Measurements from ENCODE around the gene ZNF584. TPM values are rescaled to one million over a fixed set of nuclear protein-coding genes. Genes with fewer than 3 reads are reported as not detected.
A peak's percentile ranks its signal among the peaks of the same experiment; 100 is the strongest.
"Not testable (repeated sequence)": the region's sequence is repeated elsewhere in the genome, so short reads cannot be mapped to it uniquely, and the experiment has no call there.

Gene ZNF584
- total RNA-seq, 1 donor from 2014 or later = 16.4 TPM

DNA sequence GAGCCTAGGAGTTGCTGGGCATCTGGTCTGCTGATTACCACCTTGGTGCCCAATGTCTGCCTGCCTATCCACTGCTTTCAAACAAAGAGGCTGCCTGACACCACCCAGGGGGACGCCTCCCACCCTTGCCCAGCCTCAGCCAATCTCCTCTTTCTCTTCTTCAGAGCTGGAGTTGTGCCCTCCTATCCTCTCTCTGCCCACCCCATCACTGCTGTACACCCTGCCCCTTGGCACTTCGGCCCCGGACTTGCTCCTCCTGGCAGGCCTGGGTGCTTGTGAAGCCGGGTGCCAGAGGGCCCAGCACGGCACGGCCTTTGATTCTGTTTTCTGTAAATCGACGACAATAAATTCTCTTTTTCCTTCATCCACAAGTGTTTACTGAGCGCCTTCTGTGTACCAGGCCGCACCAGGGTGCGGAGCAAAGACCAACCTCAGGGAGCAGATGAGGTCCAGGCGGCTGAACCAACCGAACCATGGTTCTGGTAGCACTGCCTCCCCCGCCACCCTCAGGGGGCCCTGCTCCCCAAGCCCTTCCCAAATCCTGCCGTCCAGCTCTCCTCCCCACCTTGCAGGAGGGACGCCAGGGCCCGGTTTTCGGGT, 8.0 kb upstream of the ZNF584 start:
- H3K4me1 Mint-ChIP-seq = peaks cover 16% of the 10 kb centered on the region
- no peak overlapping the region for H3K27ac Mint-ChIP-seq
- no peaks in the 10 kb centered on the region for H3K9me3 Mint-ChIP-seq
- peak overlapping the region; percentile 87 for H3K4me3 Mint-ChIP-seq
- H3K27me3 Mint-ChIP-seq (ENCODE audit: low read depth) = peaks cover 19% of the 10 kb centered on the region
- peaks cover 2% of the 10 kb centered on the region for H3K36me3 Mint-ChIP-seq
- no peak for DNase-seq (ENCODE audit: low spot score in 2 of 2, unreplicated experiment in 2 of 2)
- TF ChIP-seq, protein P1, sequence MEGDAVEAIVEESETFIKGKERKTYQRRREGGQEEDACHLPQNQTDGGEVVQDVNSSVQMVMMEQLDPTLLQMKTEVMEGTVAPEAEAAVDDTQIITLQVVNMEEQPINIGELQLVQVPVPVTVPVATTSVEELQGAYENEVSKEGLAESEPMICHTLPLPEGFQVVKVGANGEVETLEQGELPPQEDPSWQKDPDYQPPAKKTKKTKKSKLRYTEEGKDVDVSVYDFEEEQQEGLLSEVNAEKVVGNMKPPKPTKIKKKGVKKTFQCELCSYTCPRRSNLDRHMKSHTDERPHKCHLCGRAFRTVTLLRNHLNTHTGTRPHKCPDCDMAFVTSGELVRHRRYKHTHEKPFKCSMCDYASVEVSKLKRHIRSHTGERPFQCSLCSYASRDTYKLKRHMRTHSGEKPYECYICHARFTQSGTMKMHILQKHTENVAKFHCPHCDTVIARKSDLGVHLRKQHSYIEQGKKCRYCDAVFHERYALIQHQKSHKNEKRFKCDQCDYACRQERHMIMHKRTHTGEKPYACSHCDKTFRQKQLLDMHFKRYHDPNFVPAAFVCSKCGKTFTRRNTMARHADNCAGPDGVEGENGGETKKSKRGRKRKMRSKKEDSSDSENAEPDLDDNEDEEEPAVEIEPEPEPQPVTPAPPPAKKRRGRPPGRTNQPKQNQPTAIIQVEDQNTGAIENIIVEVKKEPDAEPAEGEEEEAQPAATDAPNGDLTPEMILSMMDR (IDR thresholded peaks at IDR 0.05; ENCODE audit: unreplicated experiment) = no peak

DNA sequence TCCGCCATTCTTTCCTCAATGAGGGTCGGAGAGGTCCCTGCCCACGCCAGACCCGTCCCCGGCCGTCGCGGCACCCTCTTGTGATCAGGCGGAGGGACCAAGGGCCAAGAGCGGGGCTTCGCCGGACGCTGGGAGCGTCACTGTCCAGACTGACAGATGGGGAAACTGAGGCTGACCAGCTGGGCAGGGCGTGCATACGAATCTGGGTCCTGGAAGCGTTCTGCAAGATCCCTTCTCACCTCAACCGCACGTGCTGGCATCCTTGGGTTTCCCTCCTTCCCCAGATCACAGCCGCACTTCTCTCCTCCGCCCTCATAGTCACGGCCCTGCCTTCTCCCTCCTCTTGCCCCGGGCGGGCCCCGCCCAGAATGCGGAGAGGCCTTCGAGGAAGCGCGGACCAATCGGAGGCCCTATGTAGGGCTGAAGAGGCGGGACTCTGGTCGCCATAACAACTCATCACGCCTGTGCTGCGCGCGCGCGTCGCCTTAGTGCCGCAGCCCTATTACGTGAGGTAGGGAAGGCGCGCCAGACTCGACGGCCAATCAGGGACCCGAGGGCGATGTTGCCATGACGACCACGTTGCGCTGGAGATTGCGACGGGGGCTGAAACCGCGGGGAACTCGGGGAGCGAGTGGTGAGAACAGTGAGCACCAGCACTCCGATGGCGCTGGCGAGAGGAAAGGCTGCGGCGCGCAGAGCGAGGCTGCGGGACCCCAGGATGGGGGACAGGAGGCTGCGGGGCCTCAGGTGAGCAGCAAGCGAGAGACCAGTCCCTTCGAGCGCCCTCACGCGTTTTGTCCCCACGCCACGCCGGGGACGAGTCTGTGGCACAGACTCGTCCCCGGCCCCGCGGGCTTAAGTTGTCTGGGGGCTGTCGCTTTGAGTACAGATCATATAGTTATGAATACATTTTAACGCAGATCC, 7.3 kb upstream of the ZNF584 start:
- DNase-seq (ENCODE audit: low spot score in 2 of 2, unreplicated experiment in 2 of 2) = peak; percentile 99
- H3K27ac Mint-ChIP-seq = peak overlapping the region; percentile 97
- peak overlapping the region; percentile 87 for H3K4me3 Mint-ChIP-seq
- peaks cover 2% of the 10 kb centered on the region for H3K36me3 Mint-ChIP-seq
- H3K4me1 Mint-ChIP-seq = peaks cover 14% of the 10 kb centered on the region
- TF ChIP-seq, protein P1 (IDR thresholded peaks at IDR 0.05; ENCODE audit: unreplicated experiment) = no peak
- H3K27me3 Mint-ChIP-seq (ENCODE audit: low read depth) = peaks cover 13% of the 10 kb centered on the region
- no peaks in the 10 kb centered on the region for H3K9me3 Mint-ChIP-seq

DNA sequence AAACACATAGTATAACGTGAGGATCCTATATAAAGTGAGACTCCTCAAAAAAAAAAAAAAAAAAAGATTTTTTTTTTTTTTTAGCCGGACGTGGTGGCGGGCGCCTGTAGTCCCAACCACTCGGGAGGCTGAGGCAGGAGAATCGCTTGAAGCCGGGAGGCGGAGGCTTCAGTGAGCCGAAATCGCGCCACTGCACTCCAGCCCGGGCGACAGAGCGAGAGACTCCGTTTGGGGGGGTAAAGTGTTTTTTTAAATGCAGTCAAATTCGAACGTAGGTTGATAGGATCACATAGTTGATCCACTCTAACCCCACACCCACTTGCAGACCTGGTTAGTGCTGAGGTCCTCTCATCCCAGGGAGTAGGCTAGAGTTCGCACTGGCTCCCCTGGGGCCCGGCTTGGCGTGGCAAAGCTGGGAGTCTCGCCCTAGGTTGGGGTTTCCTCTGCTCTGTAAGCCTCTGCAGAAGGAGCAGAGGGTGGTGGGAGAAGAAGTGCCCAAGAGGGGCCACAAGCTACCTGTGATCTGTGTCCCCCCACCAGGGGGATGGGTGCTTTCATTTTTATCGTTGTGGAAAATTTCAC, 6.5 kb upstream of the ZNF584 start:
- no peak for DNase-seq (ENCODE audit: low spot score in 2 of 2, unreplicated experiment in 2 of 2)
- no peaks in the 10 kb centered on the region for H3K9me3 Mint-ChIP-seq
- H3K27ac Mint-ChIP-seq = peak overlapping the region; percentile 97
- TF ChIP-seq, protein P1 (IDR thresholded peaks at IDR 0.05; ENCODE audit: unreplicated experiment) = no peak
- peak overlapping the region; percentile 87 for H3K4me3 Mint-ChIP-seq
- H3K36me3 Mint-ChIP-seq = peaks cover 4% of the 10 kb centered on the region
- H3K27me3 Mint-ChIP-seq (ENCODE audit: low read depth) = peaks cover 12% of the 10 kb centered on the region
- H3K4me1 Mint-ChIP-seq = peaks cover 17% of the 10 kb centered on the region

DNA sequence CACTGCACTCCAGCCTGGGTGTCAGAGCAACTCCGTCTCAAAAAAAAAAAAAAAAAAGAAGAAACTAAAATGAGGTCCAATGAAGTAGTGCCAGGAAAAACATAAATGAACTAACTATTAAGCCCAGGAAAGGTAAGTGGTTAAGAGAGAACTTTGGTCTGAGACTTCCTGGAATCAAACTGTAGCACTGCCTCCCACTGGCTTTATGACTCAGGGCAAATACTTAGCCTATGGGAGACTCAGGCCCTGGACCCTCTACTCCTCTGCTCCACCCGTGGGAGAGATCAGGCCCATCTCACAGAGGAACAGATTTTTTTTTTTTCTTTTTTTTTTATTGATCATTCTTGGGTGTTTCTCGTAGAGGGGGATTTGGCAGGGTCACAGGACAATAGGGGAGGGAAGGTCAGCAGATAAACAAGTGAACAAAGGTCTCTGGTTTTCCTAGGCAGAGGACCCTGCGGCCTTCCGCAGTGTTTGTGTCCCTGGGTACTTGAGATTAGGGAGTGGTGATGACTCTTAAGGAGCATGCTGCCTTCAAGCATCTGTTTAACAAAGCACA, 4.5 kb upstream of the ZNF584 start:
- H3K4me1 Mint-ChIP-seq = peaks cover 29% of the 10 kb centered on the region
- not testable (repeated sequence) for DNase-seq (ENCODE audit: low spot score in 2 of 2, unreplicated experiment in 2 of 2); H3K27ac Mint-ChIP-seq; H3K27me3 Mint-ChIP-seq (ENCODE audit: low read depth); H3K9me3 Mint-ChIP-seq; H3K36me3 Mint-ChIP-seq; H3K4me3 Mint-ChIP-seq

DNA sequence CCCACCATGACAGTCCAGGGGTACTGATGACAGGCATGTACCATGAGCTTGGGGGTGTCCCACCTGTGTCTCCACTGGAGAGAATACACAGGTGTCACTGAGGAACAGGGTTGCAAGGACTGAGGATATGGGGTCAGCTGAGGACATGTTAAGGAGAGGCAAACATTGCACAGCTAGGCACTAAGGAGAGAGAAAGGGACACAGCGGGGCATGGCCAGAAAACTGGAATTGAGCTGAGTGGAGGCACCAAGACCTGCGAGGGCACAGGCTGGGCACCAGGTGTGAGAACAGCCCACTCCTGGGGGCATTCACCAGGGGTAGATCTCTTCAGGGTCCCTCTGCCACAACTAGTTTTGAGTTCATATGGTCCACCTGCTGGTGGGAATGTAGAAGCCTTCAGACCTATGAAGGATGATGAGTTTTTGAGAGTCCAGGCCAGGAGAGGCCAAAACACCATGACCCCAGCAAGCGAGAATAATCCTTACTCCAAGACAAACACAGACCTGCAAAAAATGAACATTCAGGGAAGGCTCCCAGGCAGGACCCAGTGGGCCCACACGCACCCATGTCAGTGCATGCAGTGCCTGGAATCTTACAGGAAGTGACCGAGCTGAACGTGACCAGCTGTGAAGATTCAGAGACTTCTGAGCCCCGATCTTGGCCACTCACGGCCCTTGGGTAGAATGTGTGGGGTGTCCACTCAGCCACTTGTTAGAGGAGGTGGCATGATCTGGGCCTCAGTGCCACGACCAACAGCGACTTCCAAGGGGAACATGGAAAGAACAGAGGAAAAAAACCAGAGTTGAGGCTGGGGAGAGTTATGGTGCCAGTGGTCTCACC, 1.4 kb upstream of the ZNF584 start:
- H3K4me1 Mint-ChIP-seq = peaks cover 23% of the 10 kb centered on the region
- no peak for DNase-seq (ENCODE audit: low spot score in 2 of 2, unreplicated experiment in 2 of 2)
- H3K9me3 Mint-ChIP-seq = no peaks in the 10 kb centered on the region
- peak overlapping the region; percentile 94 for H3K27ac Mint-ChIP-seq
- no peaks in the 10 kb centered on the region for H3K27me3 Mint-ChIP-seq (ENCODE audit: low read depth)
- TF ChIP-seq, protein P1 (IDR thresholded peaks at IDR 0.05; ENCODE audit: unreplicated experiment) = peak; percentile 51
- H3K4me3 Mint-ChIP-seq = peak overlapping the region; percentile 83
- H3K36me3 Mint-ChIP-seq = peaks cover 4% of the 10 kb centered on the region

Measured in mesothelial cell of epicardium (in vitro differentiated cells).